ENCODE results near the gene CACNB1.
"Not testable (repeated sequence)": the region's sequence is repeated elsewhere in the genome, so short reads cannot be mapped to it uniquely, and the experiment has no call there.

CACNB1 gene

GRCh38 chr17:39177256-39177655 is 20.2 kb downstream of the CACNB1 start:
- in situ Hi-C loops (cut with MboI; ENCODE audit: low sequenced_read_pairs) = no loop called here

- in situ Hi-C loops (cut with MboI; ENCODE audit: low sequenced_read_pairs) = no loop called here
These were observed 21.8 kb downstream of the CACNB1 start for GRCh38 chr17:39175695-39176093.

DNA sequence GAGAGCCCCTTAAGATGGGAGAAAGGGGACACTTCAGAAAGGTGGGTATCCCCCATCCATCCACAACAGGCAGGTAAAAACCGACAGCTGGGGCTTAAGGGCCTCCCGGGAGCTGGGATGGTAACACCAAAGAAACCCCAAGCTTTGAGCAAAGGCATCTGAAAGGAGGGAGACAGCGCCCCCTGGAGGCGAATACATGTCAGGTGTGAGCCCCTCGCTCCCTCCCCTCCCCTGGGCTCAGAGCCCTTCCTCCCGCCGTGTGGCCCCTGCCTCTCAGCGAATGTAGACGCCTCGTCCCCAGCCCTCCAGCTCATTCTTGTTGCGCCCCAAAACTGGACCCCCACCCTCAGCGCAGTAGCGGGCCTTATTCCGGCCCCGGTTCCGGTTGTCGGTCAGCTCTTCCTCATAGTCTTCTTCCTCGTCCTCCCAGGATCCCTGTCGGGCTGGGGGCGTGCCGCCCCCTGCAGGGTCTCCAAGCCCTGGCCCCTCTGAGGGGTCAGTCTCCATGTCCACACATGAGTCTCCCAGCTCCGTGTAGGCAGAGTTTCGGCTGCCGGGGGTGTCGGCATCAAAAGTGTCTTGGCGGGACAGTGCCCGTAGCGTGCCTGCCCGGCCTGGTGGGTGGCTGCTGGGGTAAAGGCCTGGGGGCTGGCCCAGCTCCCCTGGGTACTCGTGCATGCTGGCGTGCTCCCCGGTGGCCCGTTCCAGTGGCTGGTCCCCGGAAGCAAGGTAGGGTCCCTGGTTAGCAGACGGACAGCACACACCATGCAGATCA is 22.4 kb downstream of the CACNB1 start:
- in situ Hi-C loops (cut with MboI; ENCODE audit: low sequenced_read_pairs) = no loop called here

GRCh38 chr17:39173526-39174274 is 23.8 kb downstream of the CACNB1 start:
- in situ Hi-C loops (cut with MboI; ENCODE audit: low sequenced_read_pairs) = no loop called here

DNA sequence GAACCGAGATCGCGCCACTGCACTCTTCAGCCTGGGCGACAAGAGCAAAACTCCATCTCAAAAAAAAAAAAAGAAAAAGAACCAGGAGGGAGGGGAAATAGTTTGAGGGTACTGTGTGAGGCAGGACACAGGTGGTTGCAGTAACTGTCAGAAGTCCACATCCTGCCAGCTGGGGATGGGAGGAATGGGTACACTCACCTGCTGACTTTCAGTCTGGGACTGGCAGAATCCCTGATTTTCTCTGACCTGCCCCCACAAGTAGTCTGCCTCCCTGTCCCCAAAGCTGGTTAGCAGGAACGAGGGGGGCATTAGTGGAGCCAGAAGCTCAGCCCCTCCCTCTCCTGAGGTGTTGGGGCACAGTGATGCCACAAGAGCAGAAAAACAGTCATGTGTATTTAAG is 24.4 kb downstream of the CACNB1 start:
- in situ Hi-C loops (cut with MboI; ENCODE audit: low sequenced_read_pairs) = no loop called here

- in situ Hi-C loops (cut with MboI; ENCODE audit: low sequenced_read_pairs) = no loop called here
These were observed 25.5 kb downstream of the CACNB1 start for GRCh38 chr17:39171933-39172332.

GRCh38 chr17:39170558-39170957 is 26.9 kb downstream of the CACNB1 start:
- in situ Hi-C loops (cut with MboI; ENCODE audit: low sequenced_read_pairs) = no loop called here

GRCh38 chr17:39170109-39170508 is 27.4 kb downstream of the CACNB1 start:
- in situ Hi-C loops (cut with MboI; ENCODE audit: low sequenced_read_pairs) = no loop called here

DNA sequence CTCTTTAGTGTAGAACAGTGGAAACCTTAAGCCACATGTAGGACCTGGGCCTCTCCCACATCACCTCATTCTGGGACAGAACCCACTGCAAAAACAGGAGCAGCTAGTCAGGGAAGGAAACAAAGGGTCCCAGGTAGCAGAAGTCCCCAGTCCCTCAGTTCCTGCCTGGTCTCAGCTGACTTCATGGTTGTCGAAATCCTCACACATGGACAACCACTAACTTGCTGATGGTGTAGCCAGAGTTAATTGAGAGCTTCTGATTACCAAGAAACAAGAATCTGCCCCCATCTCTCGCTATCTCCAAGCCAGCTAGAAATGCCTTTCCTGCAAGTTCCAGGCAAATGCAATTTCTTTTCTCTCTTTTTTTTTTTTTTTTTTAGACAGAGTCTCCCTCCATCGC is 28.0 kb downstream of the CACNB1 start:
- in situ Hi-C loops (cut with MboI; ENCODE audit: low sequenced_read_pairs) = no loop called here

- in situ Hi-C loops (cut with MboI; ENCODE audit: low sequenced_read_pairs) = no loop called here
These were observed 28.4 kb downstream of the CACNB1 start for GRCh38 chr17:39169101-39169500.

DNA sequence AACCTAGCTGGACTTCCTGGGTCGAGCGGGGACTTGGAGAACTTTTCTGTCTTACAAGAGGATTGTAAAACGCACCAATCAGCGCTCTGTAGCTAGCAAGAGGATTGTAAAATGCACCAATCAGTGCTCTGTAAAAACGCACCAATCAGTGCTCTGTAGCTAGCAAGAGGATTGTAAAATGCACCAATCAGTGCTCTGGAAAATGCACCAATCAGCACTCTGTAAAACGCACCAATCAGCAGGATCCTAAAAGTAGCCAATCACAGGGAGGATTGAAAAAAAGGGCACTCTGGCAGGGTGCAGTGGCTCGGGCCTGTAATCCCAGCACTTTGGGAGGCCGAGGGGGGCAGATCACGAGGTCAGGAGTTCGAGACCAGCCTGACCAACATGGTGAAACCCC is 29.0 kb downstream of the CACNB1 start:
- in situ Hi-C loops (cut with MboI; ENCODE audit: low sequenced_read_pairs) = not testable (repeated sequence)

GRCh38 chr17:39167476-39167875 is 30.0 kb downstream of the CACNB1 start:
- in situ Hi-C loops (cut with MboI; ENCODE audit: low sequenced_read_pairs) = no loop called here

DNA sequence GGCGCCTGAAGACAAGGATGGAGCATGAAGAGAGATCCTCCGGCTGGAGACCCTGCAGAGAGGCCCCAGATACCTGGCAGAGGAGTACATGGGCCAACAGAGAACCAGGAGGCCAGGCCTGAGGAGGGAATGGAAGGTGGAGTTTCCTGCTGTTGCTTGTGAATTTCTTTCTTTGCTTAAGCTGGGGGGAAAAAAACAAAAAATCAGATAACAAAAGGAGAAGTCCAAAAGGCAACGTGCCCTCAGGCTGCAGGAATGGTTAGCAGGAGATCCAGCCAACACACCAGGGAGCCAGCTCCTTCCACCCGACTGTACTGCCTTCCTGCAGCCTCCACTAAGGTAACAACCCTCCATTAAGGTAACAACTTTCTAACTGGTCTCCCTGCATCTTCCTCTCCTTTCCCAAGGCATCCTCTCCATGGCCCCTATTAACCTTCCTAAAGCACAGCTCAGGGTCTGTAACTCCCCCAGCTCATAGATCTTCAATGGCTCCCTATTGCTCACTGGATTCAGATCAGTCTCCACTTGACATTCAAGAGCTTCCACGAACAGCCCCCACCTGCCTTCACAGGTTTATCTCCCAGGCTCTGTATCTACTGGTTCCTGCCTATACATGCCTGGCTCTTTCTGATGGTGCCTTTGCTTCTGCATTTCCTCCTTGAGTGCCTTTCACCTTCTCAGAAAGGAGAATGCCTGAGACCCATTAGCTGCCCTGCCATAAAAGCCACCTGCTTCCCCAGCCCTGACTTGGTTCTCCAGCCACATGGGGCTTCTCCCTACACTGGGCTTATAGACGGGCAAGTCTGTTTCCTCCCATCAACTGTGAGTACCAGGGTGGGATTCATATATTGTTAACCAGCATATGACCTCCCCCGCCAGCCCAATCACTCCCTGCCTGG is 30.8 kb downstream of the CACNB1 start:
- in situ Hi-C loops (cut with MboI; ENCODE audit: low sequenced_read_pairs) = no loop called here

DNA sequence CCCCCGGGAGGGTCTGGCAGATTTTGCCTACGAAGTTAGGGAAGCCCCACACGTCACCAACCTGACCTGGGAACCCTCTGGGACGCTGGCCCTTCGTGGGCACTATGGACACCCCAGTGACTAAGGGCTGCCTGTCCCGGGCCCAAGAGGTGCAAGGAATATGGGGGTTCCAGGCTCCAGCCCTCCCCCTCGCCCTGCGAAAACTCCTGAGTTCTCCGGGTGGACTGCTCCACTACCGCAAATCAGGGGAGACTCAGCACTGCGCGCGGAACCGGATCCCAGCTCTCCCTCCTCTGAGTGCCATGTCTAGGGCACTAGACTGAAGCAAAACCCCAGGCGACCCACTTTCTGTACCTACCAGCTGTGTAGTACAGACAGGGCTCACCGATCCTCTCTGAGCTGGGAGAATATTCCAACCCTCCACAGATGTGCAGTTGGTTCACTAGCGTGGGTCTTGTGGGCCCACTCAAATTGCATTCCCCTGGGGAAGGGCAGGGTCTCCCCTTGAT is 31.6 kb downstream of the CACNB1 start, which contains the start of gene ARL5C:
TSS of gene ARL5C (minus strand) at position 321 of the 509 bp plus-strand sequence. CDS start 401 bp downstream, outside the sequence.
- in situ Hi-C loops (cut with MboI; ENCODE audit: low sequenced_read_pairs) = no loop called here

GRCh38 chr17:39165178-39165840 is 32.2 kb downstream of the CACNB1 start:
- in situ Hi-C loops (cut with MboI; ENCODE audit: low sequenced_read_pairs) = no loop called here

DNA sequence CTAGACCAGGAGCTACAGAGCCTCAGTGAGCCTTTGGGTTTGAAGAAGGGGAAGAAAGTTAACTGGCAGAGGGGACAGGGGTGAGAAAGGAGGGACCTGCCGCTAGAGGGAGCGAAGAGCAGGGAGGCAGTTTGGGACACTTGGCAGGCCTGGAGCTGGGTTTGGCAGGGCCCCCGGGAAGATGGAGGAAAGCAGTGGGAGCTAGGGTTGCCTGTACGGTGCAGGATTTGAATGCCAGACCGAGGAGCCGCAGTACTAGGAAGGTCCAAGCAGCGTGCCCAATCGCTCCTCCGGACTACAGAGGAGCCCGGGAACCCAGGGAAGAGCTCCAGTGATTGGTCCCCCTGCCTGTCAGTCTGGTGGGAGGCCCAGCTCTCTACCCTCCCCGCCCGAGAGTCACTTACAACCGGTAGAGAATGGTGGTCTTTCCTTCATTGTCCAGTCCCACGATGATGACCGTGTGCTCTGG is 32.8 kb downstream of the CACNB1 start:
- in situ Hi-C loops (cut with MboI; ENCODE audit: low sequenced_read_pairs) = no loop called here

GRCh38 chr17:39161962-39162361 is 35.5 kb downstream of the CACNB1 start:
- in situ Hi-C loops (cut with MboI; ENCODE audit: low sequenced_read_pairs) = no loop called here

- in situ Hi-C loops (cut with MboI; ENCODE audit: low sequenced_read_pairs) = no loop called here
These were observed 38.8 kb downstream of the CACNB1 start for GRCh38 chr17:39158623-39159022.

- in situ Hi-C loops (cut with MboI; ENCODE audit: low sequenced_read_pairs) = no loop called here
These were observed 41.0 kb downstream of the CACNB1 start for GRCh38 chr17:39156491-39156890.

GRCh38 chr17:39155654-39156053 is 41.8 kb downstream of the CACNB1 start:
- in situ Hi-C loops (cut with MboI; ENCODE audit: low sequenced_read_pairs) = no loop called here

All from HL-60/S4 treated with phorbol 12-myristate 13-acetate at 8.2 ng/mL for 4 days and 3 days (cell line).